GM18867 (cell line): ENCODE data around the gene TLCD1.
"Not testable (repeated sequence)": the region's sequence is repeated elsewhere in the genome, so short reads cannot be mapped to it uniquely, and the experiment has no call there.

Experiments
- ATAC-seq: cut with Tn5 transposase; IDR thresholded peaks from one replicate; pipeline ENCODE4 v1.9.1; 2021; ENCODE audit warnings: mild to moderate bottlenecking, moderate library complexity; ENCODE audit not compliant: unreplicated experiment

TLCD1 gene

DNA sequence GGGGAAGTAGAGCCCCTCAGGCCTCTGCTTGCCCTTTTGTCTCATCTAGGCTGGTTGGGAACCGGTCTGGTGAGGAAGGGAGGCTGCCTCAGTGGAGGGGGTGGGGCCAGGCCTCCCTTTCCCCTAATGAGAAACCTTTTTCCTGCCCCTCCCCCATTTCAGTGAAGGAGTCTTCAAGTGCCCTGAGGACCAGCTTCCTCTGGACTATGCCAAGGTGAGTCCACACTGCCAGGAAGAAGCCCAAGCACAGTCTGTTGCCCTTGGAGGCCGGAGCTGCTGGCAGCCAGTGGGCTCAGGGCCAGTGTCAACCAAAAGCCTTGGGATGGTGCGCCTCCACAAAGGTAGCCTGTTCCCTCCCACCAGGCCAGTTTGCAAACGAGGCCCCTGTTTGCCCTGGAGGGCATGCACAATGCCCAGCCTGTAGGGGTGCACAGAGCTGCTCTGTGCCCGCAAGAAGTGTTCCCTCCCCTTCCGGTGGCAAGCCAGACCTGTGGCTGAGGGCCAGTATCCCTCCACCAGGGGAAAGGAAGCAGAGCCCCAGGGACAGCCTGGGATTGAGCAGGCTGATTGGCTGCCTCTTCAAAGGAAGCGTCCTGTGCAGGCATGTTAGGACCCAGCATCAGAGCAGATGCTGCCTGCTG lies 21.1 kb upstream of the TLCD1 start:
- ATAC-seq: no peak

DNA sequence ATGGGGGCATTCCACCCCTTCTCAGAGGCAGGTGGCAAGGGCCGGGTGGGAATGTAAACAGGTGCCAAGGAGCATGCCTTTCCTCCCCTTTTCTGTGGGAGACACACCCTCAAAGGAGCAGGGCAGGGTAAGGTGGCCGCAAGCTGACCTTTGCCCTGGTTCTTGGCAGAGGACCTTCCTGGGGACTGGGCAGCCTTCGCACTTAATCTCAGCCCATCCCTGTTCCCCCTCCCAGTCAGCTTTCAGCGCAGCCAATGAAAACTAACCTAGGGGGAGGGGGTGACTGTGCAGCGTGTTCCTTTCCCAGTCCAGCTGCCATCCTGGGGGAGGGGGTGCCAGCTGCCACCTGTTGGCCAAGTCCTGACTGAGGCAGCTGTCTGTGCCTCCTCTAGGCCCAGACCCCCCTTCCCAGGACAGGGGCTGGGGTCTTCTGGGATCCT lies 20.6 kb upstream of the TLCD1 start:
- ATAC-seq: no peak

DNA sequence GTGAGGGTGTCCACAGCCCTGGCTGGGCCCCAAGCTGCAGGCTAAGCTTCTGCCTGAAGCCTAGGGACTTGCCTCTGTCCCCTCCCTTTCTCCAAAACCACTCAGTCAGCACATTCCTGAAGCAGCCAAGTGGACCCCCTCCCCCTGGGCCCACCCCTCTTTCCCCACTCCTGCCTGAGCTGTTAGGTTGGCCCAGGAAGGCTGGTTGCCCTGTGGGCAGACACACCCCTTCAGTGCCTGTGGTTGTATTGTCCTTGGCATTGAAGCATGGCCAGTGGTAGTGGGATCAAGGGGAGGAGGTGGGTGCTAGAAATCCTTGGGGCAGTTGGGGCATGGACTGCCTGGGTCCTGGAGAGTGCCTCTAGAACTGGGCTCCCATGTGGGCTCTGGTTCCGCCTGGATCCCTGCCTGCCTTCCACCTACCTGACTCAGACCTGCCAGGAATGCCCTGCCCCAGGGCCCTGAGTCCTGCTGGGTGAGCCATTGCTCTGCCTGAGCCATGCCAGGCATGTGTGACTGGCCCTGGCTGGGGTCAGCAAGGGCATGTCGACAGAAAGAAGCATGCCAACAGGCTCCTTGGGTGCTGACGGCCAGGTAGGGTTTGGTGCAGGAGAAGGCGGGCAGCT lies 19.9 kb upstream of the TLCD1 start:
- ATAC-seq: no peak

DNA sequence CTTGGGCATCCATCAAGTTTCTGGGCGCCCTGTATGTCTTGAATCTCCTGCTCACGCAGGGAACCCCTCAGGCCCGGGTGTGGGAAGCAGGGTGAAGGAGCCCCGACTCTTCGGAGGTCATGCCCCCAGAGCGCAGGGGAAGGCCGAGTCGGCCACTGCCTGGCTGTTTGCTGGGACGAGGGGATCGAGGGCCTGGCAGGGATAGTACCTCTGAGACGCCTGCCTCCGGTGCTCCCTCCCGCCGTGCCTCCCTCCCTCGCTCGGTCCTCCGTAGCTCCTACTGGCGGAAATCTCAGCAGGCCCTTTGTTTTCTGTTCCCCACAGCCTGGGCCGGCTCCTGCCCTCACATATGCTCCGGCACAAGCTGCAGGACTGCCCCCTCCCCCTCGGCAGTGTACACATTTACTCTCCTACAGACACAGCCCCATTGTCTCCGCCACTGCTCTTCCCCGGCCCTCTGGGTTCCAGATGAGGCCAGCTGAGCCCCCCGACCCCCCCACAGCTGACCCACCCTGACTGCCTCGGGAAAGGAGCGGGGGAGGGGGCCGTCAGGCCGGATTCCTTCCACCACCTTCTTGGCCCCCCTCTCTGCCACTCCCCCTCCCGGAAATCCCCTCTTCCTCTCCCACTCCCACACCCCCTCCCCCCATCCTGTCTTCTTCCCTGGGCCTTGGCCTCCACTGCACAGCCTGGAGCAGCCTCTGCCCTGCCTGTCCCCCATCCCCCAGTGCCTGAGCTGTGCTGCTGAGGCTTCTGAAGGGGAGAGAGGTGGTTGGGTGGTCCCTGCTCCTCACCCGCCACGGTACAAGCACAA lies 19.1 kb upstream of the TLCD1 start:
- no peak for ATAC-seq

DNA sequence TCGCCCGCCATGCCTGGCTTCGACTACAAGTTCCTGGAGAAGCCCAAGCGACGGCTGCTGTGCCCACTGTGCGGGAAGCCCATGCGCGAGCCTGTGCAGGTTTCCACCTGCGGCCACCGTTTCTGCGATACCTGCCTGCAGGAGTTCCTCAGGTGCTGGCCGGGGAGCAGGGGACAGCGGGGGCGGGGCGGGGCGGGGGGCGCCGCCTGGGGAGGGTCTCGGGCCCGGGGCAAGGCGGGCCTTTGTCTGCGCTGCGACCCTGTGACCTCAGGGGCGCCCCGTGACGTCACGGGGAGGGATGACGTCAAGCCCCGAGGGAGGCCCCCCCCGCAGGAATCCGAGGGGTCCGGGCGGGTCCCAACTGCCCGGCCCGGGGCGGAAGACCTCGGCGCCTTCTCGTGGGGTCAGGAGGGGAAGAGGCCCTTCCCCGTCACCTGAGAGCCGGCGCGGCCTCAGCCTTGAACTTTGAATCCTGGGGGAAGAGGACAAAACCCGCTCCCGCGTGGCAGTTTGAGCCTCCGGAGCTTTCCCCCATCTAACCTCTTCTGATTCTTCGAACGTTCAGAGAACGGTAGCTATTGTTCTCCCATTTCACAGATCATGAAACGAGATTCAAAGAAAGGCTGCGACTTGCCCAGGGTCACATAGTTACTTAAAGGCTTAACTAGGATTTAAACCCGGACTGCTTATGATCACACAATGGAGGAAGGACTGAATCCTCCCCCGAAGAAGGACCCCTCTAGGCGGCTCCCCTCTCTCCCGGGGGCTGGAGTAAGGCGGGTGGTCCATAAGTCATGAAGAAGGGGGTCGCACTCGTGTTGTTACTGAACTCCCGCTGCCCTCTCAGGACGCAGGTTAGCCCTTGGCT lies 18.3 kb upstream of the TLCD1 start:
- ATAC-seq: peak; percentile 28

DNA sequence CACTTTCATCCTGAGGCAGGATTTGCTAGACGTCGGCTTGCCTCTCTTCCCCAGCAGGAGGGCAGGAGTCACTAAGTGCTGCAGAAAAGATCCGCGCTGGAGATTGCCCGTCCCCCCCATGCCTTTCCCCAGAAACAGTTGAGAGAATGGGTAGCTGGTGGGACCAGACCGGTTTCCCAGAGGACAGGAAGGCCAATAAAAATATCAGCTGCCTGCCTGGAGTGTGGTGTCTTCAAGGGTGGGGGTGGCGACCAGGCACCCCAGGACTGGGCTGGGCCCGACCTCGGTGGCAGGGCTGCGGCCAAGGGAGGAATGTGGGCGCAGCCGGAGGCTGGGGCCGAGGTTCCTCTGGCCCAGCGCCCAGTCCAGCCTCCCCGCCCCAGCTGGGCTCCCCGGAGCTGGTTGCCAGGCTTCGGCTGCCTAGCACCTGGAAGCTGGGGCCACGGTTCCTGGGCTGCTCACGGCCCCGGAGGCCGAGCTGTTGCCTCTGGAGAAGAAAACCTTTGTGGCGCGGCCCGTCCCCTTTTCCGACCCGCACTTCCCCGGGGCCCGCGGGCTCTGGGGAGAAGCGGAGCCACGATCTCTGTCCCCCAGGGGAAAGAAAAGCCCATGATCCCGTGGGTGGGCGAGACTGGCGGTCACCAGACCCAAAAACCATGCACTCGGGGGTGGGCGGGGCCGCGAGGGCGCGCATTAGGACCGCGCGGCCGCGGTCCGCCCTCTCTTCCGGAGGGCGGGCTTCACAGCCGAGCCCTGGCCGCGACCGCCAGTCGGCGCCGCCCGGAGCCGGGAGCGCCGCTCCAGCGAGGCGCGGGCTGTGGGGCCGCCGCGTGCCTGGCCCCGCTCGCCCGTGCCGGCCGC lies 17.4 kb upstream of the TLCD1 start, which contains the start of gene TRAF4:
Gene TRAF4 (plus strand): TSS at position 769 of the 861 bp plus-strand sequence. CDS start 102 bp downstream, outside the sequence.
- ATAC-seq: peak; percentile 67

DNA sequence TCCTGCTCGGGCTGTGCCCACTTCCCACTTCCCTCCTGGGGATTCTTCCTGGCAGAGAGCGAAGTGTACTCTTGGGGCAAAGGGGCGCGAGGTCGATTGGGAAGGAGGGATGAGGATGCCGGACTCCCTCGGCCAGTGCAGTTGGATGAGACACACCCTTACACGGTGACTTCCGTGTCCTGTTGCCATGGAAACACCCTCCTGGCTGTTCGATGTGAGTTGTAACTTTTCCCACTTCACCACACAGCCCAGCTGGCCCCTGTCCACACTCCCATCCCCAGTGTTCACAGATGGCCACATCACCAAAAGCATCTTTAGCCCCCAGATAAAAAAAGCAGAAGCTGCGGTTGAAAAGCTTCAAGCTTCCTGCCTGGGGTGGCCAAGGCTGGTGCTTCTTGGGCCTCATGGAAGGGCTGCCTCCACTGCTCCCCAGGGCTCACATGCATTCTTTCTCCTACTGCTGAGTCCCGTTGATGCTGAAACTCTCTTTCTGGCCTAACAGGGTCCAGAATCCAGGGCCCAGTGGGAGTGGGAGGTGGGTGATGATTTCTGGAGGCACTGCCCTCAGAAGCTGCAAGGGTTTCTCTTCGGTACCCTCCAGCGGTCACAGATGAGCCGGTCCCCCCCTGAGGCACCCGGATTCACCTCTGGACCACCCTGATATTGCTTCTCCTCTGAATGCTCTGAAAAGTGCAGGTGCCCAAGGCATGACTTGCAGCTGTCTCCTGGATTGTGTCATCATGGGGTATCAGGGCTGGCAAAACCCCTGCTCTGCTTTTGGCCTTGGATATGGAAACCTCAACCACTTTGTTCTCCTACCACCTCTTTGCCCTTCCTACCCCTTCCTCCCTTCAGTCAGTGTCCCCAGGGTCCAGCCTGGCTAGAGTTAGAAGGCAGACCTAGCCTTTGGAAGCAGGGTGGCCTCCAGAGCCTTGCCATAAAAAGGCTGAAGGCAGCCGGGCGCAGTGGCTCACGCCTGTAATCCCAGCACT lies 15.6 kb upstream of the TLCD1 start:
- no peak for ATAC-seq

DNA sequence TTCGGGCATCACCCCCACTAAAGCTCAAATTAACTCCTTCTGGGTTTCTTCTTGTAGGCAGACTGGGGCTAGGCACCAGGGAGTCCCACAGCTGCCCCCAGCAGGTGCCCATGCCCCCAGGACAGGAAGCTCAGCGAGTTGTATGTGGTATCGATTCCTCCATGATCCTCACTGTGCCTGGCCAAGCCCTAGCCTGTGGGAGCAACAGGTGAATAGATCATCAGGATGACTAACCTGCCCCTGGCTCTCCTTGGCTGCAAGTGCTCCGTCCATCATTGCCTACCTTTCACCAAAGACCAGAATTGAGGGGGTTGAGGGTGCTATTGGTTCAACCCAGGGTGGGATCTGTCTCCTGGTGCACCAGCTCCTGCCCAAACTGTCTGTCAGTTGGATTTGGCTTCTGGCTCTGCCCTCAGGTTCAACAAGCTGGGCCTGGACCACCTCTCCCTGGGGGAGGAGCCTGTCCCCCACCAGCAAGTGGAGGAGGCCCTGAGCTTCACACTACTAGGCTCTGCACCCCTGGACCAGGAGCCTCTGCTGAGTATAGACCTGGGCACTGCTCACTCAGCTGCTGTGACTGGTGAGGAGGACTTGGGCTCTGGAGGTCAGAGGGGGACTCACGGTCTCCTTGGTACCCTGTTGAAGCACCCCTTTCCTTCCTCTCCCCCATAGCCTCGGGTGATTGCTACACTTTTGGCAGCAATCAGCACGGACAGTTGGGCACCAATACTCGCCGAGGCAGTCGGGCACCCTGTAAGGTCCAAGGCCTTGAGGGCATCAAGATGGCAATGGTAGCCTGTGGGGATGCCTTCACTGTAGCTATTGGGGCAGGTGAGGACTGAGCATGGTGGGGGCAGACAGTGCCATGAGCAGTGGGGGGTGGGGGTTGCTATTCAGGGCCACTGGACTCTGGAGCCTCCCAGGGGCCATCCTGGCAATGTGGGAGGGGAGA lies 14.6 kb upstream of the TLCD1 start:
- ATAC-seq: no peak

DNA sequence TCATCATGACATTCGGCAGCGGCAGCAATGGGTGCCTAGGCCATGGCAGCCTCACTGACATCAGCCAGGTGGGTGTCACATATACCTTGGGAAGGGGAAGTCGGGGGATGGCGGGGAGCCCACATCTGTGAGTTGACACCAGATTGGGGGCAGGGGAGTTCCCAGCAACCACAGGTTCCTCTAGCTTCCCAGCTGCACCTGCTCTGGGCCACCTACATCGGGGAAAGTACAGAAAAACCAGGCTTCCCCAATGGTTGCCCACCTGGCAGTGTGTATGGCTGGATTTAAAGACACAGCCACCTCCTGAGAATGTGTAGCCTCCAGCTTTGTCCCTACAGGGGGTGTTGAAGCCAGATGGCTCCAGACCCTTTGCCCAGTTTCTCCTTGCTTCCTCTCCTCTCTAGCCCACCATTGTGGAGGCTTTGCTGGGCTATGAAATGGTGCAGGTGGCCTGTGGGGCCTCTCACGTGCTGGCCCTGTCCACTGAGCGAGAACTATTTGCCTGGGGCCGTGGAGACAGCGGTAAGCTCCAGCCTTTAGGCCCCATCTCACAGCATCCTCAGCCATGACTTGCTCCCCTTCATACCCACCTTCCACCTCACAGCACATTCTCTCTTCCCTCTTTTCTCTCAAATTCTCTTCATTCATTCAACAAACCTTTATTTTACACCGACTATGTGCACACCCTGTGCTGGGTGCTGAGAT lies 12.8 kb upstream of the TLCD1 start:
- peak; percentile 34 for ATAC-seq

DNA sequence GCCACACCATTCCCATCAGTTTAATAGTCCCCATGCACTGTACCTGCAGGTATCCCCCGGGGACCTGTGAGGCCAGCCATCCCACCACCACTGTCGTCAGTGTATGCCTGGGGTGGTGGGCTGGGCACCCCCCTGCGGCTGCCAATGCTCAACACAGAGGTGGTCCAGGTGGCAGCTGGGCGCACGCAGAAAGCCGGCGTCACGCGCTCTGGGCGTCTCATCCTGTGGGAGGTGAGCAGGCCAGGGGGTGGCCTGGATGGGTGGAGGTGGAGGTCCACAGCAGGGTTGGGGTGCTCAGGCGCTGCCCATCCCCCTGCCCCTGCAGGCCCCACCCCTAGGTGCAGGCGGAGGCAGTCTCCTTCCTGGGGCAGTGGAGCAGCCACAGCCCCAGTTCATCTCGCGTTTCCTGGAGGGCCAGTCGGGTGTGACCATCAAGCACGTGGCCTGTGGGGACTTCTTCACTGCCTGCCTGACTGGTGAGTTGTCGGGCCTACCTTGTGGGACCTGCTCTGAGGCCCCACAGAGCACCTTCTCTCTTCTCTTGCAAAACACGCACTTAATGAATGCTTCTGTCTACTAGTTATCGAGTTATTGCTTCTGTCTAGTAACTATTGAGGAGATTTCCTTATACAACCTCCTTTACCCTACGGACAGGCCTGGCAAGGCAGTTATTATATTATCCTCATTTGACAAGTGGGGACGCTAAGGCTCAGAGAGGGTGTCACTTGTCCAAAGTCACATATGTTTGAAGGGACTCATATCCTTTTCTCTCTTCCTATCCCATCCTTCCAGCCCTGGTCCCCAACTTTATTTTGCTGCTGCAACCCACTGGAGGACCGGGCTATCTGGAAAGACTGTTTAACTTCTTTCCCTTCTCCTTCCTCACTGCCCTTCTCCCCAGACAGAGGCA lies 12.0 kb upstream of the TLCD1 start:
- peak; percentile 65 for ATAC-seq

DNA sequence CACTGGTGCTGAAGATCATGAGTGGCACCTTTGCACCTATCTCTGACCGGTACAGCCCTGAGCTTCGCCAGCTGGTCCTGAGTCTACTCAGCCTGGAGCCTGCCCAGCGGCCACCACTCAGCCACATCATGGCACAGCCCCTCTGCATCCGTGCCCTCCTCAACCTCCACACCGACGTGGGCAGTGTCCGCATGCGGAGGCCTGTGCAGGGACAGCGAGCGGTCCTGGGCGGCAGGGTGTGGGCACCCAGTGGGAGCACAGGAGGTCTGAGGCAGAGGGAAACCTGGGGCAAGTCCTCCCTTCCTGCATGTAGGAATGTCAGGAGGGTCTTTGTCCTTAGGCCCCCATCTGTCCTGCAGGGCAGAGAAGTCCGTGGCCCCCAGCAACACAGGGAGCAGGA lies 11.3 kb upstream of the TLCD1 start:
- no peak for ATAC-seq

DNA sequence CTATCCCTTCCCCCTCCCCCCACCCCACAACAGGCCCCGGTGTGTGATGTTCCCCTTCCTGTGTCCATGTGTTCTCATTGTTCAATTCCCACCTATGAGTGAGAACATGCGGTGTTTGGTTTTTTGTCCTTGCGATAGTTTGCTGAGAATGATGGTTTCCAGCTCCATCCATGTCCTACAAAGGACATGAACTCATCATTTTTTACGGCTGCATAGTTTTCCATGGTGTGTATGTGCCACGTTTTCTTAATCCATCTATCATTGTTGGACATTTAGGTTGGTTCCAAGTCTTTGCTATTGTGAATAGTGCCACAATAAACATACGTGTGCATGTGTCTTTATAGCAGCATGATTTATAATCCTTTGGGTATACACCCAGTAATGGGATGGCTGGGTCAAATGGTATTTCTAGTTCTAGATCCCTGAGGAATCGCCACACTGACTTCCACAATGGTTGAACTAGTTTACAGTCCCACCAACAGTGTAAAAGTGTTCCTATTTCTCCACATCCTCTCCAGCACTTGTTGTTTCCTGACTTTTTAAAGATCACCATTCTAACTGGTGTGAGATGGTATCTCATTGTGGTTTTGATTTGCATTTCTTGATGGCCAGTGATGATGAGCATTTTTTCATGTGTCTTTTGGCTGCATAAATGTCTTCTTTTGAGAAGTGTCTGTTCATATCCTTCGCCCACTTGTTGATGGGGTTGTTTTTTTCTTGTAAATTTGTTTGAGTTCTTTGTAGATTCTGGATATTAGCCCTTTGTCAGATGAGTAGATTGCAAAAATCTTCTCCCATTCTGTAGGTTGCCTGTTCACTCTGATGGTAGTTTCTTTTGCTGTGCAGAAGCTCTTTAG lies 10.1 kb upstream of the TLCD1 start:
- ATAC-seq: not testable (repeated sequence)

DNA sequence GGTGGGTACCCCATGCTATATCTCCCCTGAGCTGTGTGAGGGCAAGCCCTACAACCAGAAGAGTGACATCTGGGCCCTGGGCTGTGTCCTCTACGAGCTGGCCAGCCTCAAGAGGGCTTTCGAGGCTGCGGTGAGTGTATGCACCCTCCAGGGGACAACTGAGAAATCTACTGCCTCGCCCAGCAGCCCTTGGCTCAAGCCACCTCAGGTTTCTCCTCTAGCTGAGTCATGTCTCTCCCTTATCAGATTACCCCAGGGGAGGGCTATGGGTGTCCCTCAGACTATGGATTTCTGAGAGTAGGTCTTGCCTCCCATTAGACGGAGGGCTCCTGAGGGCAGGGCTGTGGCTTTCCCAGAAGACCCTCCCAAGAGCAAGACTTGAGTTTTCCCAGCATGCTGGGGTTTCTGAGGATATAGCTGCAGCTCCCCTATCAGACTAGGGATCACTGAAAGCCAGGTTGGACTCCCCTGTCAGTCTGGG lies 9.2 kb upstream of the TLCD1 start:
- ATAC-seq: no peak

DNA sequence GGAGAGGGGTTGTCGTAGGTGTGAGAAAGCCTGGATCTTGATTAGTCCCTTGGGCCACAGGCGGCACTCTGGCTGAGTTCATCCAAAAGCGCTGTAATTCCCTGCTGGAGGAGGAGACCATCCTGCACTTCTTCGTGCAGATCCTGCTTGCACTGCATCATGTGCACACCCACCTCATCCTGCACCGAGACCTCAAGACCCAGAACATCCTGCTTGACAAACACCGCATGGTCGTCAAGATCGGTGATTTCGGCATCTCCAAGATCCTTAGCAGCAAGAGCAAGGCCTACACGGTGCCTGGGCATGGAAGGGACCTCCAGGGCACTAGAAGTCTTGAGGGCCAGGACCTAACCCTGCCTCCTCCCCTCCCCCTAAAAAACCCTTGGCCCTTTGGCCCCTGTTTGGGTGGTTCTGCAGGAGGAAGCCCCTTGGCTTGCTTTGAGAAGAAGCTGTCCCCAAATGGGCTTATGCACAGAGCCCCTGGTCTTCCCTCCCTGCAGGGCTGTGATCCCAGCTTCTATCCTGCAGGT lies 8.7 kb upstream of the TLCD1 start:
- ATAC-seq: no peak

DNA sequence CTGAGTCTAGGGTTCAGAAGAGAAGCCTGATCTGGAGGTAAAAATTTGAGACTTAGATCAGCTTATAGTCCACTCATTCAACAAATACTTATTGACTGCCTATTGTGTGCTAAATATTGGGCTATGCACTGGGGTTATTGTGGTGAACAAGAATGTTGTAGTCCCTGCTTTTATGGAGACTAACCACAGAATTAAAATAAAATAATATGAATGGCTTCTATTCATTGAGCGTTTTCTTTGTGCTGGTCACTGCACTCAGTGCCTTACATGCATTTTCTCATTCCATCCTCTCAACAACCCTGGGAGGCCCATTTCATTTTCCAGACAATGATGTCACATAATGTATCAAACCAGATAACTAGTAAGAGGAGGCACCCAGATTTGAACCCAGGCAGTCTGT lies 7.3 kb upstream of the TLCD1 start:
- no peak for ATAC-seq
